ENCODE measurements around the gene ZNF682. TPM values are rescaled to one million over a fixed set of nuclear protein-coding genes. Genes with fewer than 3 reads are reported as not detected.

ZNF682 gene
- total and polyA plus RNA-seq, 9 of the 15 experiments (the other 6 are each of a cell fraction or from before 2014, with no cell fraction given): 0.06 to 0.43 (median 0.25) TPM; not detected in 3

DNA sequence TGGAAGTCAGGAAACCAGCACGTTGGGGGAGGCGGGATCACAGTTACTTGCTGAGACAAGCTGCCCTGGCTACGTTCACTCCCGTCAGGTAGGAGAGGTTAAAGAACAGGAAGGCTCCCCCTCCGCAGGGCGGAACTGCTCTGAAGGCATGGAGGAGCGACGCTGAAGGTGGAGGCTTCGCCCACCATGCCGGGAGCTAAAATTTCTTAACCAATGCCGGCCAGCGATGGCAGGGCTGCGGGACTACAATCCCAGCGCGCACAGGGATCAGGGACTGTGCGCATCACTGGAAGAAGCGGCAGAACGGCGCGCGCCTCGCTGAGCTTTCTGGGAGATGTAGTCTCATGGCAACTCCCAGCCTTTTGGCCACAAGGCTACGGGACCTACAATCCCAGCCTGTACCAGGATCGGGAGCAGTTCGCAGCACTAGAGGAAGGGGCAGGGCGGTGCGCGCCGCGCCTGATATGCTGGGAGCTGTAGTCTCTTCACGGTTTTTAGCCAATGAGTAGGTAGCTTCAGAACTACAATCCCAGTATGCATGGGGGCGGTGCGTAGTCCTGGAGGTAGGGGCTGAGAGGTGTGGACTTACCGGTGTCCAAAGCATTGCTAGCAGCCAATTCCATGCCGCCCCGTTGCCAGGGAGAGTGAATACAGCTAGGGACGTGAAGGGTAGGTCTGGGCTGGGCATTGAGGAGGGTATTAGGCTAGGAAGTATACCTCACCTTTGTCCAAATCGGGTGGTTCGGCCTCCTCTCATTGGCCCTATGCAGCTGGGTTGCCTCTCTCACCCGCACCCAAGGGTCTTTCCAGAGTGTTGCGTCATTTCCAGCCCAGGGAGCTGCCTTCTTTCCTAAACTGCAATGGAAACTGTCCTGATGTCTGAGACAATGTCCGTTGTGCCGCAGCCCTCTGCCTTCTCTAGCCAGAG, 12.8 kb upstream of the ZNF682 start:
- no peaks in the 10 kb centered on the region for H3K27me3 ChIP-seq (ENCODE audit: control insufficient read depth in 2 of 2, insufficient read depth in 2 of 2, low read length in 2 of 2)
- no peak overlapping the region for H3K27ac ChIP-seq (ENCODE audit: extremely low read depth, low read depth, low read length)
- intact Hi-C loops (cut with micrococcal nuclease): no loop called here
- H3K79me2 ChIP-seq (ENCODE audit: control insufficient read depth, insufficient read depth, low read length): no peaks in the 10 kb centered on the region
- BruUV-seq (replicated peaks): no TSS peak
- H3K9me1 ChIP-seq (ENCODE audit: control insufficient read depth, insufficient read depth, low read length): no peaks in the 10 kb centered on the region
- in situ Hi-C loops (cut with MboI): no loop called here
- no peak overlapping the region for H3K4me2 ChIP-seq (ENCODE audit: insufficient read depth, low read length)
- H3K4me3 ChIP-seq: no peak overlapping the region; the same call in 1 of the 2 replicates
- POLR2A ChIA-PET: interaction anchor here (0.6 to 0.7 kb wide), 2 partner anchors 27 to 274 kb away, joined by 3 read pairs; no protein-coding TSS in a partner anchor
- H4K20me1 ChIP-seq (replicated peaks; ENCODE audit: control insufficient read depth, insufficient read depth, low read length): no peaks in the 10 kb centered on the region
- FAIRE-seq: no peak
- WGBS (ENCODE audit: insufficient coverage, low coverage, missing lambda C conversion rate): 2% methylated on average over 42 of the region's 43 CpGs
- H3K9me3 ChIP-seq (replicated peaks; ENCODE audit: control insufficient read depth, insufficient read depth, low read depth, low read length): no peaks in the 10 kb centered on the region
- 0 out of 2 replicates have a peak overlapping the region, but pooled peaks have one; percentile 16 for H2AFZ ChIP-seq (ENCODE audit: low read depth, low read length)
- peak in 1 of 4 experiments; percentile 2 for DNase-seq (ENCODE audit: extremely low read depth in 1 of 4, low spot score in 3 of 4)
- peak; percentile 49; the same call in 2 of the 3 replicates for ATAC-seq
- no peaks in the 10 kb centered on the region for H3K36me3 ChIP-seq (ENCODE audit: control insufficient read depth, insufficient read depth, low read length)
- H3K9ac ChIP-seq (ENCODE audit: insufficient read depth in 1 of 2, low read depth in 2 of 2, low read length in 2 of 2): no peak overlapping the region
- CTCF ChIA-PET (ENCODE audit: low intra/inter-chr PET ratio): no interaction called here
- no peaks in the 10 kb centered on the region for H3K4me1 ChIP-seq (replicated peaks in 1 of 2; ENCODE audit: control insufficient read depth in 2 of 2, insufficient read depth in 2 of 2, low read length in 2 of 2)
- no peak for TF ChIP-seq TCF7L2 (IDR thresholded peaks at IDR 0.05; ENCODE audit: low read depth, low read length)
- no peak for TF ChIP-seq CEBPG (CRISPR knock-in tag; IDR thresholded peaks at IDR 0.05)
- peak in 1 of 2 experiments; percentile 71; a peak in 2 of 4 replicates for TF ChIP-seq CEBPG (tag; conservative IDR thresholded peaks at IDR 0.05 in 1 of 2, IDR thresholded peaks at IDR 0.05 in 1 of 2)
- peak; percentile 73 for TF ChIP-seq GMEB1 (CRISPR knock-in tag; IDR thresholded peaks at IDR 0.05)
- TF ChIP-seq NRF1 (conservative IDR thresholded peaks at IDR 0.05 in 1 of 2, IDR thresholded peaks at IDR 0.05 in 1 of 2): peak; percentile 44 to 50; a peak in 2 of 4 replicates
- TF ChIP-seq CREBBP (IDR thresholded peaks at IDR 0.05; ENCODE audit: low read depth, low read length): no peak
- 0 out of 2 replicates have a peak, but pooled peaks have one; percentile 4 for TF ChIP-seq CREM (IDR thresholded peaks at IDR 0.05; ENCODE audit: low read depth)
- TF ChIP-seq NR2C2 (CRISPR knock-in tag; IDR thresholded peaks at IDR 0.05): no peak
- peak; percentile 43; the same call in 1 of the 2 replicates for TF ChIP-seq NR2C2 (tag; IDR thresholded peaks at IDR 0.05)
- TF ChIP-seq, protein P1, sequence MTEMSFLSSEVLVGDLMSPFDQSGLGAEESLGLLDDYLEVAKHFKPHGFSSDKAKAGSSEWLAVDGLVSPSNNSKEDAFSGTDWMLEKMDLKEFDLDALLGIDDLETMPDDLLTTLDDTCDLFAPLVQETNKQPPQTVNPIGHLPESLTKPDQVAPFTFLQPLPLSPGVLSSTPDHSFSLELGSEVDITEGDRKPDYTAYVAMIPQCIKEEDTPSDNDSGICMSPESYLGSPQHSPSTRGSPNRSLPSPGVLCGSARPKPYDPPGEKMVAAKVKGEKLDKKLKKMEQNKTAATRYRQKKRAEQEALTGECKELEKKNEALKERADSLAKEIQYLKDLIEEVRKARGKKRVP (CRISPR knock-in tag; IDR thresholded peaks at IDR 0.05): peak; percentile 66; the same call in 1 of the 2 replicates
- TF ChIP-seq LEF1 (IDR thresholded peaks at IDR 0.05): no peak
- no peak for TF ChIP-seq ZNF707 (CRISPR knock-in tag; conservative IDR thresholded peaks at IDR 0.05)
- peak; percentile 73 for TF ChIP-seq GABPA (tag; conservative IDR thresholded peaks at IDR 0.05; ENCODE audit: low read depth)
- peak; percentile 35; the same call in 1 of the 2 replicates for TF ChIP-seq ATF3 (IDR thresholded peaks at IDR 0.05)
- no peak for TF ChIP-seq ATF3 (CRISPR knock-in tag; conservative IDR thresholded peaks at IDR 0.05)

Data from K562 (cell line).